HEK293T (cell line): ENCODE data around the gene E4F1.

Experiments used
- CTCF ChIA-PET: fragments of 350-600 bp; formaldehyde crosslinking; extraction: SDS; loops from one replicate; lab custom pipeline; 2021; ENCODE audit warnings: antibody characterized with exemption, inconsistent platforms; lab: Yijun Ruan, JAX
- POLR2A ChIA-PET: fragments of 350-600 bp; formaldehyde crosslinking; extraction: SDS; loops from one replicate; lab custom pipeline; 2020; ENCODE audit warnings: antibody characterized with exemption, inconsistent platforms; lab: Yijun Ruan, JAX
- DNase-seq: peaks from one replicate; pipeline ENCODE4 v3.0.0; 2012; ENCODE audit warnings: mixed read lengths; ENCODE audit errors: extremely low spot score
- ARNT ChIP-seq: fragments of 450-650 bp; IDR thresholded peaks from 2 replicates; pipeline ENCODE4 v1.6.1; 2017; ENCODE audit warnings: mild to moderate bottlenecking
- BHLHE40 ChIP-seq: fragments of 450-650 bp; IDR thresholded peaks from 2 replicates; pipeline ENCODE4 v1.6.1; 2016; ENCODE audit warnings: mild to moderate bottlenecking, moderate library complexity, borderline replicate concordance
- CTBP1 ChIP-seq: fragments of 450-650 bp; IDR thresholded peaks from 2 replicates; pipeline ENCODE4 v1.6.1; 2016; ENCODE audit warnings: borderline replicate concordance
- ELF4 ChIP-seq: fragments of 450-650 bp; IDR thresholded peaks from 2 replicates; pipeline ENCODE4 v1.6.1; 2017; ENCODE audit warnings: antibody characterized with exemption
- FOXA1 ChIP-seq: fragments of 450-650 bp; IDR thresholded peaks from 2 replicates; pipeline ENCODE4 v1.6.1; 2016; ENCODE audit warnings: mild to moderate bottlenecking
- FOXK2 ChIP-seq: fragments of 450-650 bp; IDR thresholded peaks from 2 replicates; pipeline ENCODE4 v1.6.1; 2016; ENCODE audit warnings: mild to moderate bottlenecking
- FOXM1 ChIP-seq: fragments of 450-650 bp; IDR thresholded peaks from 2 replicates; pipeline ENCODE4 v1.6.1; 2017; ENCODE audit warnings: mild to moderate bottlenecking, borderline replicate concordance
- HDGF ChIP-seq: fragments of 450-650 bp; IDR thresholded peaks from 2 replicates; pipeline ENCODE4 v1.6.1; 2017; ENCODE audit warnings: antibody characterized with exemption, borderline replicate concordance
- L3MBTL2 ChIP-seq: fragments of 450-650 bp; conservative IDR thresholded peaks from 2 replicates; pipeline ENCODE4 v1.6.1; 2016; ENCODE audit warnings: mild to moderate bottlenecking
- LEF1 ChIP-seq: fragments of 450-650 bp; IDR thresholded peaks from 2 replicates; pipeline ENCODE4 v1.6.1; 2017; ENCODE audit warnings: mild to moderate bottlenecking, borderline replicate concordance
- NFRKB ChIP-seq: fragments of 450-650 bp; IDR thresholded peaks from 2 replicates; pipeline ENCODE4 v1.6.1; 2016; ENCODE audit warnings: mild to moderate bottlenecking, moderate library complexity
- SP1 ChIP-seq: fragments of 450-650 bp; IDR thresholded peaks from 2 replicates; pipeline ENCODE4 v1.6.1; 2017
- SUZ12 ChIP-seq: fragments of 450-650 bp; IDR thresholded peaks from 2 replicates; pipeline ENCODE4 v1.6.1; 2016; ENCODE audit warnings: mild to moderate bottlenecking
- TARDBP ChIP-seq: fragments of 450-650 bp; IDR thresholded peaks from 2 replicates; pipeline ENCODE4 v1.6.1; 2016
- ZNF384 ChIP-seq: fragments of 450-650 bp; IDR thresholded peaks from 2 replicates; pipeline ENCODE4 v1.6.1; 2016
- TF ChIP-seq, protein P1 (sequence below): fragments of 450-650 bp; IDR thresholded peaks from 2 replicates; pipeline ENCODE4 v1.6.1; 2016

Gene E4F1

DNA sequence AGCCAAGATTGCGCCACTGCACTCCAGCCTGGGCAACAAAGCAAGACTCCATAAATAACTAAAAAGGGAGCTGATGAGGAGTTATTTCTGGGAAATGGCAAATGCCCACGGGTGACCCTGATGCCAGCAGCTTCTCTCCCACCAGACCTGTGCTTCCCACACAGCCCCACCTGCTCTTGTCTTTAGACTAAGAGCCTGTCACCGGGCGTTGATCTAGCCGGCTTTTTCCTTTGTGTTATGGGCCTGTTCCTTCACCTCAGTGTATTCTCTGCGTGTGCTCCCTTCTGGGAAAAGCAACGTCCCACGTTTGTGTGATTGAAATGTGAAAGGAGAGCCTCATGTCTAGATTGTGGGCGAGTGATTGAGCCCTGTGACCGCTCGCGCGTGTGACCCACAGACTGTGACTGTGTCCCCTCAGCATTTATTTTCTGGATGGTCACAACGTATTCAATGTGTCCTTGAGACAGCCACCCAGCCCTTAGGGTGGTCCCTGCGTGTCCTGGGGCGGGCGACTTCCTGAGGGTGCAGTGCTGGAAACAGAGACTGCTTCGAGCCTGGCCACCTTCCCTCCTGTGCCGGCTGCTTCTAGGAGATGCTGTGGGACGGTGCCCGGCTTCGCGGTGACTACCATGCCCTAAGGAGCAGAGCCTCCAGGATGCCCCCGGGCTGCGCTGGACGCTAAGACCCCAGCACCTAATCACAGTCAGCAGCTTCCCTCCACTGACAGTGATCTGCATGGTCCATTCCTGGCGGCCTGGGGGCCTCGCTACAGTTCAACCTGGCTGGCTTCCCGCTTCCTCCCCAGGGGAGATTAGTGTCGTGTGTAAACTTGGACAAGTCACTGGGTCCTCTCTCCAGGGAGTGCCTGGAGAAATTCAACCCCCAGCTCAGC, 52.3 kb downstream of the E4F1 start:
- POLR2A ChIA-PET = no interaction called here
- CTCF ChIA-PET = no interaction called here
- DNase-seq = no peak
- TF ChIP-seq L3MBTL2 (no peak), BHLHE40 (no peak)

DNA sequence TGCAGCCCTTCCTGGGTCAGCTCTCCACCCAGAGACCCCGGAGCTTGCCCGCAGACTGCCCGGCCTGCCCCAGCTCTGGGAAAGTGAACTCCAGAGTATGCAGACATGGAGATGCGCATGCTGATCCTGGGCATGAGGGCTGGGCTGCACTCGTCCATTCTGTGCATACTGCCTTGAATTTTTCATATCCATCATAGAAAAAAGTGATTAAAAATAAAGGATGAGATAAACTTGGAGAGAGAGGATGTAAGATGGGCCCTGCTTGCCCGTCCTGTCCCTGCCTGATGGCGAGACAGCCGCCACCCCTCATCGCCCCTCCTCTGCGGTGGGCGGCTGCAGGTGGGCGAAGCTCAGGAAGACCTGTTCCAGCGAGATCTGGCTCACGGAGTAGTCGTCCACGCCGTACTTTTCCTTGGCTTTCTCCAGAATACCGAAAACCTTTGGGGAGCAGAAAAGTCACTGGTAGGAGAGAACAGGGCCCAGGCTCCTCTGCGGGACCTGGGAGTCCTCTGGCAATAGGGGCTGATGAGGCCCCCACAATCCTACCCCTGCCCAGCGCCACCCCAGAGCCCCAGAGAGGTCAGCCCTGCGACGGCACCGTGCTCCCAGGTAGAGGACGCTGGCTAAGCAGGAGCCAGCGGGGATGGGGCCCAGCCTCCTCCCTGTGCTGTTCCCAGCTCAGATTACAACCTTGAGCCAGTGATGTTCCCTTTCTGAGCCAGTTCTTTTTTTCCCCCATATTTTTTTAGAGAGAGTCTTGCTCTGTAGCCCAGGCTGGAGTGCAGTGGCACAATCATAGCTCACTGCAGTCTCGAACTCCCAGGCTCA, 53.2 kb downstream of the E4F1 start:
- ChIA-PET CTCF (no interaction called here), POLR2A (no interaction called here)
- DNase-seq = no peak
- TF ChIP-seq ELF4 (no peak), FOXM1 (no peak), NFRKB (no peak), FOXK2 (no peak), BHLHE40 (no peak), ARNT (no peak), SP1 (no peak), L3MBTL2 (no peak), CTBP1 (no peak), TARDBP (no peak), ZNF384 (no peak), HDGF (no peak), FOXA1 (no peak), SUZ12 (no peak), LEF1 (no peak)
- TF ChIP-seq, protein P1, sequence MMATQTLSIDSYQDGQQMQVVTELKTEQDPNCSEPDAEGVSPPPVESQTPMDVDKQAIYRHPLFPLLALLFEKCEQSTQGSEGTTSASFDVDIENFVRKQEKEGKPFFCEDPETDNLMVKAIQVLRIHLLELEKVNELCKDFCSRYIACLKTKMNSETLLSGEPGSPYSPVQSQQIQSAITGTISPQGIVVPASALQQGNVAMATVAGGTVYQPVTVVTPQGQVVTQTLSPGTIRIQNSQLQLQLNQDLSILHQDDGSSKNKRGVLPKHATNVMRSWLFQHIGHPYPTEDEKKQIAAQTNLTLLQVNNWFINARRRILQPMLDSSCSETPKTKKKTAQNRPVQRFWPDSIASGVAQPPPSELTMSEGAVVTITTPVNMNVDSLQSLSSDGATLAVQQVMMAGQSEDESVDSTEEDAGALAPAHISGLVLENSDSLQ = no peak

DNA sequence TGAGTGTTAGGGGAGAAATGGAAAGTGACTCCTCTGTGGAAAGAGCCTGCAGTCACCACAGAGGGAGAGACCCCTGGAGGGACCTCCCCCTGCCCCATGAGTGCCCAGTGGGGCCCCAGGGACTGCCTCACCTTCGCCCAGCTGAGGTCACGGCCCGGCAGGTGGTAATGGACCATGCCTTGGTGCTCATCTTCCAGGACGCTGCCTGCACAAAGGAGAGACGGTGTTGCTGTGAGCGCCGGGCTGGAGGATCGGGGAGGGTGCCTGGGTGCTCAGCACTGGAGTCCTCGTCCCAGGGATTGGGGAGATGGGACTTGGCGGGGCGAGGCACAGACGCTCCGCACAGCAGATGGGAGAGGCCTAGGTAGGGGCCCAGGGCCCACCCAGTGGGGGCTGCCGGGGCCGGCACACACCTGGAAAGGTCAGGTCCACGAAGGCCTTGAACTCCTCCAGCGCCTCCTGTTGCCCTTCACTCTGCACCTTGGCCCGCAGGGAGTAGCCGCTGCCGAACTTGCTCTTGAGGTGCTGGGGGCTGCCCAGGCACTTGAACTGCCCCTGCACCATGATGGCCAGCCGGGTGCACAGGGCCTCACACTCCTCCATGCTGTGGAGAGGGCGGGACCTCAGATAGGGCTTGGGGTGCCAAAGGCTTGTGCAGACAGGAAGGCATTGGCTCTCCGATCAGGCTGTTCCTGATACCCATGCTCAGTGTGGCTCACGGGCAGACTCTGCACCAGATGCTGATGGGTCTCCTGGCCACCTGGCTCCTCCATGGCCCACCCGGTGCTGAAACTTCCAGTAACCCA, 54.3 kb downstream of the E4F1 start:
- ChIA-PET CTCF (no interaction called here), POLR2A (no interaction called here)
- TF ChIP-seq ARNT (no peak), BHLHE40 (no peak), FOXM1 (no peak), L3MBTL2 (no peak), LEF1 (no peak), CTBP1 (no peak), FOXA1 (no peak), NFRKB (no peak), FOXK2 (no peak), ZNF384 (no peak), HDGF (no peak), TARDBP (no peak), SP1 (no peak), ELF4 (no peak), SUZ12 (no peak)
- TF ChIP-seq, protein P1 = no peak
- DNase-seq = no peak

DNA sequence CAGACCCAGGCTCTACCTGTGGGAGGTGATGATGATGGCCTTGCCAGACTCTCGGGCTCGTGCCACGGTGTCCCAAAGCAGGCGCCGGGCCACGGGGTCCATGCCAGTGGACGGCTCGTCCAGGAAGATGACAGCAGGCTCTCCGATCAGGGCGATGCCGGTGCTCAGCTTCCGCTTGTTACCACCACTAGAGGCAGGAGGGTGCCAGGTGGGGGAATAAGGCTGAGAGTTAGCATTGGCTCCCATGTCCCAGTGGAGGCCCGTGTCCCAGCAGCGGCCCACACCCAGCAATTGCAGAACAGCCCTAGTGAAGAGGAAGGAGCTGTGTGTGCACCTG, 54.8 kb downstream of the E4F1 start:
- POLR2A ChIA-PET = interaction anchor here (1.0 to 1.6 kb wide), 3 partner anchors 8 to 26 kb away, joined by 3 to 4 read pairs (median 4); partner anchors contain the start of gene ECI1
- TF ChIP-seq FOXA1 (no peak), FOXK2 (no peak), ELF4 (no peak), HDGF (no peak), ARNT (no peak), L3MBTL2 (no peak)
- TF ChIP-seq, protein P1 = no peak

DNA sequence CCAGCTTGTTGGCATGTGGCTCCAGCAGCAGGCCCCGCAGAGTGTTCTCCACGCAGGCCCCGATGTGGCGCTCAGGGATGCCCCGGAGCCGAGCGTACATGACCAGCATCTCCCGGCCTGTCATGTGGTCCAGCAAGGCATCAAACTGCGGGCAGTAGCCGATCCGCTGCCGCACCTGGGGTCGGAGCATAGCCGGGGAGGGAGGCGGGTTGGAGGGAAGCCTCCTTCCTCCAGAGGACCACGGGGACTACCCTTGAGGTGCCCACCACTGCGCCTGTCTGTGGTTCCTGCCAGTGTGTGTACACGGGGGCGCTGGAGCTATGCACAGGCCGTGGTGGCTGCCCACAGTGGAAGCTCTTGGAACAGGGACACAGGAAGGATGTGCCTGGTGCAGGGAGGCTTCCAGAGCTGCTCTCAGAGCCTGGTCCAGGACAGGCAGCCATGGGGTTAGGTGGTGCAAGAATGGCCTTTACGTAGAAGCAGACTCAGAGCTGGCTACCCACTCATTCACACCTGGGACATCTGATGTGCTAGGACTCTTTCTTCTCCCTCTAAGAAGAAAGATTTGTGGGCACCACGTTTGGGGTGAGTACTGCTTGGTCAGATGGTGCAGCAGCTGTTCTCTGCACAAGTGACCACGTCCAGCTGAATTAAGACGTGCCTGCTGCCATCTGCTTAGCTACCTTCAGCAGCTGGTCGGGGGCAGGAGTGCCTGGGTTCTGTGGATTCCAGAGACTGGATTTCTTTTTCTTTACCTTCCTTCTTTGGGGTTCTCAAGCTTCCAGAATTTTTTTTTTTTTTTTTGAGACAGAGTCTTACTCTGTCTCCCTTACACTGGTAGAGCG, 55.8 kb downstream of the E4F1 start:
- no peak for DNase-seq
- ChIA-PET POLR2A (interaction anchor here (1.0 to 1.6 kb wide), 5 partner anchors 9 to 241 kb away, joined by 3 to 4 read pairs (median 4); partner anchors contain the start of genes AMDHD2 and ECI1), CTCF (interaction anchor here (1.1 kb wide), 1 partner anchor 10 kb away, joined by 9 read pairs; no protein-coding TSS in a partner anchor)
- TF ChIP-seq SUZ12 (no peak), ZNF384 (no peak), FOXM1 (no peak), FOXK2 (no peak), ELF4 (no peak), SP1 (no peak), HDGF (no peak), LEF1 (no peak), L3MBTL2 (no peak), BHLHE40 (no peak), NFRKB (no peak), ARNT (no peak), TARDBP (no peak), FOXA1 (no peak), CTBP1 (no peak)
- TF ChIP-seq, protein P1 = no peak

More for the DNA sequence above, 54.8 kb downstream of the E4F1 start:
- DNase-seq = no peak
- CTCF ChIA-PET = no interaction called here
